ENCODE measurements around the gene CASP2. TPM values are rescaled to one million over a fixed set of nuclear protein-coding genes. Genes with fewer than 3 reads are reported as not detected.
A peak's percentile ranks its signal among the peaks of the same experiment; 100 is the strongest.

The CASP2 gene
- total RNA-seq, 1 donor from 2014 or later: 6.8 TPM

DNA sequence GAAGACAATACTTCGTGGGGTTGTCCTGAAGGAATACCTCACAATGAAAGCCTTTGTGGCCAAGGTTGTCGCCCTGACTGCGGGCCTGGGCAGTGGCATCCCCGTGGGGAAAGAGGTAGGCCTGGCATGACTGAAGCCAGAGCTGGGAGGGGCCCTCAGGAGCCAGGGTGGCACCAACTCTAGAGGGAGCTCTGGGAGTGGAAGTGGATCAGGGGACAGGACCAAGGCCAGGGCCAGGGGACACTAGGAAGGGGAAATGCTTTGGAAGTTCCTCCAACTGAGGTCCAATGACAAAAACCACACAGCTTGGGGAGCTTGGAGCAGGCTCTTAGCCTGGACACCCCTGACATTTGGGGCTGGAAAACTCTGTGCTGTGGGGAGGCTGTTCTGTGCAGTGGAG, 33.6 kb downstream of the CASP2 start:
- Histone ChIP-seq H3K27me3 (ENCODE audit: control insufficient read depth, insufficient read depth, low read length) (no peaks in the 10 kb centered on the region), H3K36me3 (ENCODE audit: control insufficient read depth, insufficient read depth, low read length) (no peaks in the 10 kb centered on the region), H3K4me3 (ENCODE audit: low read depth, low read length) (no peak overlapping the region)
- FAIRE-seq (no peak), DNase-seq (ENCODE audit: low read depth) (no peak)
- TF ChIP-seq, protein P1, sequence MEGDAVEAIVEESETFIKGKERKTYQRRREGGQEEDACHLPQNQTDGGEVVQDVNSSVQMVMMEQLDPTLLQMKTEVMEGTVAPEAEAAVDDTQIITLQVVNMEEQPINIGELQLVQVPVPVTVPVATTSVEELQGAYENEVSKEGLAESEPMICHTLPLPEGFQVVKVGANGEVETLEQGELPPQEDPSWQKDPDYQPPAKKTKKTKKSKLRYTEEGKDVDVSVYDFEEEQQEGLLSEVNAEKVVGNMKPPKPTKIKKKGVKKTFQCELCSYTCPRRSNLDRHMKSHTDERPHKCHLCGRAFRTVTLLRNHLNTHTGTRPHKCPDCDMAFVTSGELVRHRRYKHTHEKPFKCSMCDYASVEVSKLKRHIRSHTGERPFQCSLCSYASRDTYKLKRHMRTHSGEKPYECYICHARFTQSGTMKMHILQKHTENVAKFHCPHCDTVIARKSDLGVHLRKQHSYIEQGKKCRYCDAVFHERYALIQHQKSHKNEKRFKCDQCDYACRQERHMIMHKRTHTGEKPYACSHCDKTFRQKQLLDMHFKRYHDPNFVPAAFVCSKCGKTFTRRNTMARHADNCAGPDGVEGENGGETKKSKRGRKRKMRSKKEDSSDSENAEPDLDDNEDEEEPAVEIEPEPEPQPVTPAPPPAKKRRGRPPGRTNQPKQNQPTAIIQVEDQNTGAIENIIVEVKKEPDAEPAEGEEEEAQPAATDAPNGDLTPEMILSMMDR (IDR thresholded peaks at IDR 0.05; ENCODE audit: insufficient read depth, low read length, severe bottlenecking): peak; percentile 52

DNA sequence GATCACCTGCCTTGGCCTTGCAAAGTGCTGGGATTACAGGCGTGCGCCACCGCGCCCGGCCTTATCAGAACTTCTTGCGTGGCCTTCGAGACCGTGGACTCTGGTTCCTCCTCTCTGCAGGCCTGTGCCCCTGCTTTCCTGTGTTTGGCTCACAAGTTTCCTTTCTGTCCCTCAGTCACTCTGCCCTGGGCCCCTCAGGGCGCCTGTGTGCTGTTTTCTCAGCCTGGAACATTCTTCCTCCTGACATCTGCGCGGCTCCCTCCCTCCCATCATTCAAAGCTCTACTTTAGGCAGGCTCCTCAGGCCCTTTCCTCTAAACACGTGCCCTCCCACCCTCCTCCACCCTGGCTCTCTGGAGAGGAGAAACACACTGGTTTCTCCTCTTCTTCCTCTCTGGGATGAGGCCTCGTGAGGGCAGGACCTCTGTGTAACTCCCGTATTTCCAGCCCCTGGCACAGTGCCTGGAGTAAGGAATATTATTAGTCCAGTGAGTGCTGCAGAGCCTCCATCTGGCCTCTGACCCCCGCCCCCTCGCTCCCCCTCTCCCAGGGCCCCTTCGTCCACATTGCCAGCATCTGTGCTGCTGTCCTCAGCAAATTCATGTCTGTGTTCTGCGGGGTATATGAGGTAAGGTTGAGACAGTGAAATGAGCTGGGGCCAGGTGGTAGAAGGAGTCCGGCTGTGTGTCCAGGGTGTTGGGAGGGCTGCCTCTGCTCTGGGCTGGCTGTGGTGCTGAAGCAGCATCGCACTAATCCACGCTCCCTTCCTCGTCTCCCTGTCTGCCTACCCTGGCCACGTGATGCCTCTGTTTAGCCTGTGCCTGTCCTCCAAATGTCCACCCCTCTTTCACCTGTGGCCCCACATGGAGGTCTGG, 34.8 kb downstream of the CASP2 start:
- FAIRE-seq (no peak), DNase-seq (ENCODE audit: low read depth) (no peak)
- H3K36me3 ChIP-seq (ENCODE audit: control insufficient read depth, insufficient read depth, low read length): no peaks in the 10 kb centered on the region
- no peak overlapping the region for H3K4me3 ChIP-seq (ENCODE audit: low read depth, low read length)
- no peaks in the 10 kb centered on the region for H3K27me3 ChIP-seq (ENCODE audit: control insufficient read depth, insufficient read depth, low read length)
- TF ChIP-seq, protein P1 (IDR thresholded peaks at IDR 0.05; ENCODE audit: insufficient read depth, low read length, severe bottlenecking): no peak

DNA sequence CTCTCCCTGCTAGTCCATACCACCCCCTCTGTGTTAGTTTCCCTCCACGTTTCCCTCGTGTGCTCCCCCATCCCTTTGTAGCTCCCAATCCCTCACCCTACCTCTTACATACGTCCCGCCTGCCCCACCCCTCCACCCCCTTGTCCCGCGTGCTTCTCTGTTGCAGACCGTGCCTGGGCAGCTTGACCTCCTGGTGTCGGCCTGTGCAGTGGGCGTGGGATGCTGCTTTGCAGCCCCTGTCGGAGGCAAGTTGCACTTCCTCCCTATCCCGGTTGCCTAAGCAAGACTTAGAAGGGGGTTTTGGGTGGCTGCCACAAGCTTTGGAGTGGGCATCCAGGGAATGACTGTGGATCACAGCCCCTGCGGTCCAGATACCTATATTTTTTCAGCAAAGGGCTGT, 35.5 kb downstream of the CASP2 start:
- TF ChIP-seq, protein P1 (IDR thresholded peaks at IDR 0.05; ENCODE audit: insufficient read depth, low read length, severe bottlenecking): no peak
- H3K4me3 ChIP-seq (ENCODE audit: low read depth, low read length): no peak overlapping the region
- no peak for DNase-seq (ENCODE audit: low read depth)
- no peaks in the 10 kb centered on the region for H3K27me3 ChIP-seq (ENCODE audit: control insufficient read depth, insufficient read depth, low read length)
- H3K36me3 ChIP-seq (ENCODE audit: control insufficient read depth, insufficient read depth, low read length): no peaks in the 10 kb centered on the region
- no peak for FAIRE-seq

DNA sequence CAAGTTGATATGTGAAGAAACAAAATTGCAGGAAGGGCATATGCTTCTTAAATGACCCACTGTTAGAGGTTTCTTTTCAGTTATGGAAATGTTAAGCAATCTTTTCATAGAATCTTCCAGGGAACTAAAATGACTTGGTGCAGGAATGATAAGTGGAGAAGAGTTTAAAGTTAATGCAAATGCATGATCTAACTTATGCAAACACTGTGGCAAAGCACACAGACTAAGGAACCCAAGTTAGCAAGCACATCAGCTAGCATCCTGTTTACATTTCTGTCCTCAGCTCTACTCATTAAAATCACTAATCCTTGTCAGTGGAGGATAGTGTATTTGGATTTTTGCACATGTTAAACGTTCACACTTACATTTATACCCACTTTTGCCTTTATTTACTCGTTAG, 37.1 kb downstream of the CASP2 start:
- no peaks in the 10 kb centered on the region for H3K36me3 ChIP-seq (ENCODE audit: control insufficient read depth, insufficient read depth, low read length)
- DNase-seq (ENCODE audit: low read depth): no peak
- TF ChIP-seq, protein P1 (IDR thresholded peaks at IDR 0.05; ENCODE audit: insufficient read depth, low read length, severe bottlenecking): no peak
- no peak for FAIRE-seq
- H3K27me3 ChIP-seq (ENCODE audit: control insufficient read depth, insufficient read depth, low read length): no peaks in the 10 kb centered on the region
- no peak overlapping the region for H3K4me3 ChIP-seq (ENCODE audit: low read depth, low read length)

DNA sequence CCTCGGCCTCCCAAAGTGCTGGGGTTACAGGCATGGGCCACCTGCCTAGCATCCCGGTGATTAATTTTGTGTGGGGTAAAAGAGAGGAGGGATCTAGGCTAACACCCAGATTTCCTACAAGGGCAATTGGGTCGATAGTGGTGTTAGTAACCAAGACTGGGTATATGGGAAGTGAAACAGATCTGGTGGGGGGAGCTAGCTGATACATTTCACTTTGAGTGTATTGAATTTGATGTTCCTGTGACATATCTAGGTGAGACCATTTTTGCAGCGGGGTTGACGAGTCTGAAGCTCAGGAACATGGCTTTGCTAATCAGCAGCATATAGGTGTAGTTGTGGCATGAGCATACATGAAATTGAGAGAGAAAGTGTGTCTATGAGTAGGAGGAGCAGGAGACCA, 39.8 kb downstream of the CASP2 start:
- Histone ChIP-seq H3K27me3 (ENCODE audit: control insufficient read depth, insufficient read depth, low read length) (no peaks in the 10 kb centered on the region), H3K4me3 (ENCODE audit: low read depth, low read length) (no peak overlapping the region), H3K36me3 (ENCODE audit: control insufficient read depth, insufficient read depth, low read length) (no peaks in the 10 kb centered on the region)
- TF ChIP-seq, protein P1 (IDR thresholded peaks at IDR 0.05; ENCODE audit: insufficient read depth, low read length, severe bottlenecking): no peak
- DNase-seq (ENCODE audit: low read depth) (no peak), FAIRE-seq (no peak)

Data from bronchial epithelial cell (primary cell).